CD4-positive, alpha-beta T cell treated with Interleukin-2 at 100 ng/mL for 4 hours (primary cell): Measurements from ENCODE around the gene ARL5A.

Experiments
- DNase-seq: peaks from one replicate; pipeline ENCODE4 v3.0.0-alpha.2; 2020; ENCODE audit warnings: low spot score

Gene ARL5A

GRCh38 chr2:151840216-151841046, 12.2 kb upstream of the ARL5A start:
- DNase-seq, result no peak

GRCh38 chr2:151837926-151838325, 9.7 kb upstream of the ARL5A start:
- DNase-seq, result no peak

GRCh38 chr2:151833984-151834383, 5.8 kb upstream of the ARL5A start:
- DNase-seq, result no peak

- no peak for DNase-seq
These were observed 2.7 kb upstream of the ARL5A start for GRCh38 chr2:151830961-151831360.

- no peak for DNase-seq
These were observed 686 bp upstream of the ARL5A start for GRCh38 chr2:151828890-151829324.

GRCh38 chr2:151827564-151828142, 568 bp downstream of the ARL5A start:
- no peak for DNase-seq

GRCh38 chr2:151826737-151827157, 1.5 kb downstream of the ARL5A start:
- DNase-seq, result peak; percentile 23

GRCh38 chr2:151824886-151825285, 3.3 kb downstream of the ARL5A start:
- DNase-seq, result no peak

- no peak for DNase-seq
These were observed 4.6 kb downstream of the ARL5A start for GRCh38 chr2:151823651-151824050.

- no peak for DNase-seq
These were observed 8.3 kb downstream of the ARL5A start for GRCh38 chr2:151819920-151820319.

- no peak for DNase-seq
These were observed 10.3 kb downstream of the ARL5A start for GRCh38 chr2:151817929-151818328.

GRCh38 chr2:151816843-151817242, 11.4 kb downstream of the ARL5A start:
- DNase-seq, result no peak

GRCh38 chr2:151815821-151816489, 12.3 kb downstream of the ARL5A start:
- DNase-seq, result no peak

GRCh38 chr2:151810489-151810888, 17.7 kb downstream of the ARL5A start:
- no peak for DNase-seq

- DNase-seq, result no peak
These were observed 19.2 kb downstream of the ARL5A start for GRCh38 chr2:151809073-151809383.

GRCh38 chr2:151808258-151809072, 19.8 kb downstream of the ARL5A start:
- DNase-seq, result peak; percentile 48

- DNase-seq, result no peak
These were observed 22.3 kb downstream of the ARL5A start for GRCh38 chr2:151805961-151806360.

- DNase-seq, result no peak
These were observed 22.9 kb downstream of the ARL5A start for GRCh38 chr2:151805343-151805742.

- DNase-seq, result no peak
These were observed 24.4 kb downstream of the ARL5A start for GRCh38 chr2:151803811-151804210.

- no peak for DNase-seq
These were observed 25.9 kb downstream of the ARL5A start for GRCh38 chr2:151802315-151802714.

GRCh38 chr2:151799886-151800292, 28.3 kb downstream of the ARL5A start:
- no peak for DNase-seq

- DNase-seq, result no peak
These were observed 31.4 kb downstream of the ARL5A start for GRCh38 chr2:151796774-151797173.
